ENCODE measurements around the gene PTTG1. TPM values are rescaled to one million over a fixed set of nuclear protein-coding genes. Genes with fewer than 3 reads are reported as not detected.

The PTTG1 gene
- total and polyA plus RNA-seq, 4 donors: 0.75 to 84.0 (median 5.6) TPM

DNA sequence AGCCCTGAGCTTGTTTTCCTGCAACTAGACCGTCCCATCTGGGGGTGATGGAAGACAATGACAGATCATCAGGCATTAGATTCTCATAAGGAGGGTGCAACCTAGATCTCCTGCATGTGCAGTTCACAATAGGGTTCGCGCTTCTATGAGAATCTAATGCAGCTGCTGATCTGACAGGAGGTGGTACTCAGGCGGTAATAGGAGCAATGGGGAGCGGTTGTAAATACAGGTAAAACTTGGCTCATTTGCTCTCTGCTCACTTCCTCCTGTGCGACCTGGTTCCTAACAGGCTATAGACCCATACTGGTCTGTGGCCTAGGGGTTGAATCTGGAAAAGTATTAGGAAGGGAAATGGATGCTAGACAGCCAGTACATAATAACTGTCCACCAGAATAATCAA is 39.7 kb downstream of the PTTG1 start (continued):
- no peak for TF ChIP-seq GABPA (IDR thresholded peaks at IDR 0.05 in 1 of 2, conservative IDR thresholded peaks at IDR 0.05 in 1 of 2)

GRCh38 chr5:160462167-160462566 is 40.5 kb downstream of the PTTG1 start:
- H3K27me3 ChIP-seq (ENCODE audit: control insufficient read depth in 4 of 4, insufficient read depth in 4 of 4, low read length in 3 of 4): peaks cover 0 to 3% (median under 1%) of the 10 kb centered on the region in 4 donors
- no peak for DNase-seq (ENCODE audit: low spot score)
- no peaks in the 10 kb centered on the region for H3K9me3 ChIP-seq (ENCODE audit: control insufficient read depth in 4 of 4, low read length in 3 of 4)
- no peak for TF ChIP-seq HNF4A (conservative IDR thresholded peaks at IDR 0.05)
- TF ChIP-seq TAF1 (conservative IDR thresholded peaks at IDR 0.05): no peak
- TF ChIP-seq, protein P1, sequence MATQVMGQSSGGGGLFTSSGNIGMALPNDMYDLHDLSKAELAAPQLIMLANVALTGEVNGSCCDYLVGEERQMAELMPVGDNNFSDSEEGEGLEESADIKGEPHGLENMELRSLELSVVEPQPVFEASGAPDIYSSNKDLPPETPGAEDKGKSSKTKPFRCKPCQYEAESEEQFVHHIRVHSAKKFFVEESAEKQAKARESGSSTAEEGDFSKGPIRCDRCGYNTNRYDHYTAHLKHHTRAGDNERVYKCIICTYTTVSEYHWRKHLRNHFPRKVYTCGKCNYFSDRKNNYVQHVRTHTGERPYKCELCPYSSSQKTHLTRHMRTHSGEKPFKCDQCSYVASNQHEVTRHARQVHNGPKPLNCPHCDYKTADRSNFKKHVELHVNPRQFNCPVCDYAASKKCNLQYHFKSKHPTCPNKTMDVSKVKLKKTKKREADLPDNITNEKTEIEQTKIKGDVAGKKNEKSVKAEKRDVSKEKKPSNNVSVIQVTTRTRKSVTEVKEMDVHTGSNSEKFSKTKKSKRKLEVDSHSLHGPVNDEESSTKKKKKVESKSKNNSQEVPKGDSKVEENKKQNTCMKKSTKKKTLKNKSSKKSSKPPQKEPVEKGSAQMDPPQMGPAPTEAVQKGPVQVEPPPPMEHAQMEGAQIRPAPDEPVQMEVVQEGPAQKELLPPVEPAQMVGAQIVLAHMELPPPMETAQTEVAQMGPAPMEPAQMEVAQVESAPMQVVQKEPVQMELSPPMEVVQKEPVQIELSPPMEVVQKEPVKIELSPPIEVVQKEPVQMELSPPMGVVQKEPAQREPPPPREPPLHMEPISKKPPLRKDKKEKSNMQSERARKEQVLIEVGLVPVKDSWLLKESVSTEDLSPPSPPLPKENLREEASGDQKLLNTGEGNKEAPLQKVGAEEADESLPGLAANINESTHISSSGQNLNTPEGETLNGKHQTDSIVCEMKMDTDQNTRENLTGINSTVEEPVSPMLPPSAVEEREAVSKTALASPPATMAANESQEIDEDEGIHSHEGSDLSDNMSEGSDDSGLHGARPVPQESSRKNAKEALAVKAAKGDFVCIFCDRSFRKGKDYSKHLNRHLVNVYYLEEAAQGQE (IDR thresholded peaks at IDR 0.05): no peak
- TF ChIP-seq YY1 (IDR thresholded peaks at IDR 0.05): no peak
- TF ChIP-seq MAX (IDR thresholded peaks at IDR 0.05): no peak
- TF ChIP-seq RXRA (IDR thresholded peaks at IDR 0.05): no peak
- TF ChIP-seq SP1 (IDR thresholded peaks at IDR 0.05): no peak
- no peak overlapping the region for H3K4me3 ChIP-seq (ENCODE audit: low read depth in 1 of 3, low read length in 3 of 3)
- no peak overlapping the region for H3K27ac ChIP-seq (ENCODE audit: low read depth in 1 of 2, low read length in 2 of 2)
- H3K4me1 ChIP-seq (ENCODE audit: control insufficient read depth in 4 of 4, insufficient read depth in 4 of 4, low read length in 3 of 4): peaks cover 0 to 4% (median 3%) of the 10 kb centered on the region in 4 donors
- H3K9ac ChIP-seq (ENCODE audit: low read depth in 1 of 2, low read length in 2 of 2): no peak overlapping the region
- WGBS: 81% methylated on average over 2 of the region's 2 CpGs
- no peaks in the 10 kb centered on the region for H3K36me3 ChIP-seq (ENCODE audit: control insufficient read depth in 4 of 4, insufficient read depth in 3 of 4, low read depth in 1 of 4, low read length in 3 of 4)

DNA sequence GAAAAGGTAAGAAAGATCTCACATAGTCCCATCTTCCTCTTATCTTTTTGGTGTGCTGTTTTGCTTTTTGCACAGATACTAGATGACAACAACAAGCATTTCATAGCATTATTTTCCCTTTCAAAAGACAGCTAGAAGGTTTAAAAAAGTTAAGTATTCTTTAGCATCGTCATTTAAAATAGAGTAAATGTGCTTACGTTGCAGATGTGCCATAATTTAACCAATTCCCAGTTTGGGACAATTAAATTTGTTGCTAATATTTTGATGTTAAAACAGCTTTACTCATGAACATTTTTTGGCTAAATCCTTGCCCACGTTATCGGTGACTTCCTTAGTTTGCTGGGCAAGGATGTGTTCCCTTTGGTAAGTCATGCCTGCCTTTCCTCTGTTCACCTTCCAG is 41.6 kb downstream of the PTTG1 start:
- Histone ChIP-seq H3K9me3 (ENCODE audit: control insufficient read depth in 4 of 4, low read length in 3 of 4) (no peaks in the 10 kb centered on the region), H3K27ac (ENCODE audit: low read depth in 1 of 2, low read length in 2 of 2) (no peak overlapping the region), H3K9ac (ENCODE audit: low read depth in 1 of 2, low read length in 2 of 2) (no peak overlapping the region), H3K27me3 (ENCODE audit: control insufficient read depth in 4 of 4, insufficient read depth in 4 of 4, low read length in 3 of 4) (peaks cover 0 to 3% (median under 1%) of the 10 kb centered on the region in 4 donors), H3K4me1 (ENCODE audit: control insufficient read depth in 4 of 4, insufficient read depth in 4 of 4, low read length in 3 of 4) (peaks cover 2 to 13% (median 13%) of the 10 kb centered on the region in 4 donors), H3K36me3 (ENCODE audit: control insufficient read depth in 4 of 4, insufficient read depth in 3 of 4, low read depth in 1 of 4, low read length in 3 of 4) (no peaks in the 10 kb centered on the region), H3K4me3 (ENCODE audit: low read depth in 1 of 3, low read length in 3 of 3) (no peak overlapping the region)
- TF ChIP-seq JUND (IDR thresholded peaks at IDR 0.05) (no peak), FOXA1 (IDR thresholded peaks at IDR 0.05) (no peak), FOXA2 (IDR thresholded peaks at IDR 0.05) (no peak), HNF4G (IDR thresholded peaks at IDR 0.05) (no peak)
- TF ChIP-seq, protein P2, sequence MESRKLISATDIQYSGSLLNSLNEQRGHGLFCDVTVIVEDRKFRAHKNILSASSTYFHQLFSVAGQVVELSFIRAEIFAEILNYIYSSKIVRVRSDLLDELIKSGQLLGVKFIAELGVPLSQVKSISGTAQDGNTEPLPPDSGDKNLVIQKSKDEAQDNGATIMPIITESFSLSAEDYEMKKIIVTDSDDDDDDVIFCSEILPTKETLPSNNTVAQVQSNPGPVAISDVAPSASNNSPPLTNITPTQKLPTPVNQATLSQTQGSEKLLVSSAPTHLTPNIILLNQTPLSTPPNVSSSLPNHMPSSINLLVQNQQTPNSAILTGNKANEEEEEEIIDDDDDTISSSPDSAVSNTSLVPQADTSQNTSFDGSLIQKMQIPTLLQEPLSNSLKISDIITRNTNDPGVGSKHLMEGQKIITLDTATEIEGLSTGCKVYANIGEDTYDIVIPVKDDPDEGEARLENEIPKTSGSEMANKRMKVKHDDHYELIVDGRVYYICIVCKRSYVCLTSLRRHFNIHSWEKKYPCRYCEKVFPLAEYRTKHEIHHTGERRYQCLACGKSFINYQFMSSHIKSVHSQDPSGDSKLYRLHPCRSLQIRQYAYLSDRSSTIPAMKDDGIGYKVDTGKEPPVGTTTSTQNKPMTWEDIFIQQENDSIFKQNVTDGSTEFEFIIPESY (IDR thresholded peaks at IDR 0.05): no peak
- no peak for DNase-seq (ENCODE audit: low spot score)
- WGBS: 89% methylated on average over 4 of the region's 4 CpGs

Data from liver (tissue), 9 donors.